Ectodermal cell (in vitro differentiated cells): Measurements from ENCODE around the gene BABAM1.

ENCODE experiments used
- H3K27ac ChIP-seq: 2 replicates; pipeline ENCODE4 v1.7.0; 2013; ENCODE audit warnings: mild to moderate bottlenecking, low read depth, low read length; ENCODE audit not compliant: insufficient read depth, poor library complexity, severe bottlenecking
- H3K27me3 ChIP-seq: 2 replicates; pipeline ENCODE4 v1.7.0; 2013; ENCODE audit warnings: mild to moderate bottlenecking, low read length; ENCODE audit not compliant: insufficient read depth, control insufficient read depth, poor library complexity, severe bottlenecking
- H3K36me3 ChIP-seq: one replicate; pipeline ENCODE4 v1.7.0; 2013; ENCODE audit warnings: low read length; ENCODE audit not compliant: control insufficient read depth, insufficient read depth
- H3K4me1 ChIP-seq: one replicate; pipeline ENCODE4 v1.7.0; 2013; ENCODE audit warnings: low read length; ENCODE audit not compliant: control insufficient read depth, insufficient read depth
- H3K4me3 ChIP-seq: 2 replicates; pipeline ENCODE4 v1.7.0; 2013; ENCODE audit warnings: low read depth, low read length, control low read depth; ENCODE audit not compliant: insufficient read depth
- H3K9me3 ChIP-seq: 2 replicates; pipeline ENCODE4 v1.7.0; 2013; ENCODE audit warnings: mild to moderate bottlenecking, low read length, moderate library complexity; ENCODE audit not compliant: control insufficient read depth
- WGBS, 2 experiments: methylation state at CpG; one replicate each; pipeline ENCODE4 v1.1.7; 2013; ENCODE audit warnings: missing lambda C conversion rate in 2 of 2; 5-methylcytosine and 5-hydroxymethylcytosine counted together

The BABAM1 gene

GRCh38 chr19:17243830-17244617 lies 23.2 kb upstream of the BABAM1 start:
- peaks cover 36% of the 10 kb centered on the region for H3K4me1 ChIP-seq
- WGBS, 2 experiments = 1 to 2% methylated on average over 52 of the region's 52 CpGs
- H3K36me3 ChIP-seq = no peaks in the 10 kb centered on the region
- H3K27me3 ChIP-seq = no peaks in the 10 kb centered on the region
- no peak overlapping the region for H3K27ac ChIP-seq
- H3K4me3 ChIP-seq = peak overlapping the region; percentile 72
- no peaks in the 10 kb centered on the region for H3K9me3 ChIP-seq

GRCh38 chr19:17244618-17245534 lies 22.4 kb upstream of the BABAM1 start:
- WGBS, 2 experiments = 0% methylated on average over 100 of the region's 100 CpGs
- no peaks in the 10 kb centered on the region for H3K36me3 ChIP-seq
- H3K27me3 ChIP-seq = no peaks in the 10 kb centered on the region
- no peak overlapping the region for H3K27ac ChIP-seq
- peak overlapping the region; percentile 72 for H3K4me3 ChIP-seq
- H3K9me3 ChIP-seq = no peaks in the 10 kb centered on the region
- peaks cover 35% of the 10 kb centered on the region for H3K4me1 ChIP-seq

- peak within 1 kb of the TSS; percentile 89 for H3K27ac ChIP-seq
- no peaks in the 10 kb centered on the region for H3K36me3 ChIP-seq
- WGBS, 2 experiments = 0% methylated on average over 72 of the region's 72 CpGs
- H3K9me3 ChIP-seq = no peaks in the 10 kb centered on the region
- no peaks in the 10 kb centered on the region for H3K27me3 ChIP-seq
- peak within 1 kb of the TSS; percentile 72 for H3K4me3 ChIP-seq
- peaks cover 29% of the 10 kb centered on the region for H3K4me1 ChIP-seq
These were observed 21.7 kb upstream of the BABAM1 start, which contains the start of gene NR2F6 for GRCh38 chr19:17245535-17245984. Gene NR2F6 (minus strand): TSS chr19:17245919. CDS start chr19:17245220, 699 bp downstream.

GRCh38 chr19:17246681-17247425 lies 20.4 kb upstream of the BABAM1 start:
- H3K9me3 ChIP-seq = no peaks in the 10 kb centered on the region
- H3K4me1 ChIP-seq = peaks cover 24% of the 10 kb centered on the region
- H3K4me3 ChIP-seq = peak overlapping the region; percentile 36
- H3K36me3 ChIP-seq = no peaks in the 10 kb centered on the region
- WGBS, 2 experiments = 16 to 17% methylated on average over 21 of the region's 21 CpGs
- no peaks in the 10 kb centered on the region for H3K27me3 ChIP-seq
- peak overlapping the region; percentile 89 for H3K27ac ChIP-seq

GRCh38 chr19:17248011-17248776 lies 19.0 kb upstream of the BABAM1 start:
- WGBS, 2 experiments = 40 to 42% methylated on average over 21 of the region's 21 CpGs
- no peak overlapping the region for H3K27ac ChIP-seq
- H3K36me3 ChIP-seq = no peaks in the 10 kb centered on the region
- H3K27me3 ChIP-seq = no peaks in the 10 kb centered on the region
- H3K4me3 ChIP-seq = no peak overlapping the region
- peaks cover 24% of the 10 kb centered on the region for H3K4me1 ChIP-seq
- H3K9me3 ChIP-seq = no peaks in the 10 kb centered on the region

- no peak overlapping the region for H3K27ac ChIP-seq
- H3K36me3 ChIP-seq = no peaks in the 10 kb centered on the region
- 92 to 94% methylated on average over 15 of the region's 15 CpGs for WGBS, 2 experiments
- H3K4me1 ChIP-seq = peaks cover 20% of the 10 kb centered on the region
- H3K9me3 ChIP-seq = no peaks in the 10 kb centered on the region
- no peaks in the 10 kb centered on the region for H3K27me3 ChIP-seq
- H3K4me3 ChIP-seq = no peak overlapping the region
These were observed 17.2 kb upstream of the BABAM1 start for GRCh38 chr19:17249887-17250548.

GRCh38 chr19:17254636-17255035 lies 12.6 kb upstream of the BABAM1 start:
- Histone ChIP-seq H3K9me3 (no peaks in the 10 kb centered on the region), H3K27ac (no peak overlapping the region), H3K36me3 (no peaks in the 10 kb centered on the region), H3K4me1 (no peaks in the 10 kb centered on the region), H3K27me3 (no peaks in the 10 kb centered on the region), H3K4me3 (no peak overlapping the region)
- WGBS, 2 experiments = 91% methylated on average over 10 of the region's 10 CpGs

GRCh38 chr19:17255150-17255621 lies 12.1 kb upstream of the BABAM1 start:
- H3K27me3 ChIP-seq = no peaks in the 10 kb centered on the region
- H3K4me3 ChIP-seq = no peak overlapping the region
- H3K4me1 ChIP-seq = no peaks in the 10 kb centered on the region
- no peaks in the 10 kb centered on the region for H3K36me3 ChIP-seq
- no peaks in the 10 kb centered on the region for H3K9me3 ChIP-seq
- 88 to 90% methylated on average over 18 of the region's 18 CpGs for WGBS, 2 experiments
- H3K27ac ChIP-seq = no peak overlapping the region

- H3K36me3 ChIP-seq = no peaks in the 10 kb centered on the region
- H3K27me3 ChIP-seq = no peaks in the 10 kb centered on the region
- H3K27ac ChIP-seq = no peak overlapping the region
- H3K4me1 ChIP-seq = no peaks in the 10 kb centered on the region
- no peaks in the 10 kb centered on the region for H3K9me3 ChIP-seq
- WGBS, 2 experiments = 88 to 89% methylated on average over 3 of the region's 3 CpGs
- no peak overlapping the region for H3K4me3 ChIP-seq
These were observed 11.1 kb upstream of the BABAM1 start for GRCh38 chr19:17256130-17256529.
